K562 (cell line): ENCODE measurements around the gene FNDC1. TPM values are rescaled to one million over a fixed set of nuclear protein-coding genes. Genes with fewer than 3 reads are reported as not detected.

Experiments used
- ATAC-seq: fragments of 200-7000 bp; cut with Tn5 transposase; 3 replicates; pipeline ENCODE4 v1.9.1; 2020; ENCODE audit warnings: moderate library complexity
- BruUV-seq: library from RNA; stranded (reverse); fragments of 400-500 nt; replicated peaks from 2 replicates; lab custom pipeline; 2021; lab: Mats Ljungman, UMichigan
- CTCF ChIA-PET: fragments of 300-600 bp; formaldehyde crosslinking; extraction: SDS; loops from one replicate; lab custom pipeline; 2021; ENCODE audit warnings: low intra/inter-chr PET ratio; lab: Yijun Ruan, JAX
- POLR2A ChIA-PET: fragments of 300-600, 350-650 bp; sonication (Branson Sonifier 250); formaldehyde crosslinking; extraction: SDS; loops from one replicate; lab custom pipeline; 2021; ENCODE audit warnings: antibody characterized with exemption, inconsistent platforms; lab: Yijun Ruan, JAX
- DNase-seq, 4 experiments: peaks; one replicate each; pipeline versions ENCODE4 v3.0.0 to v3.0.0-alpha.2; 2011 to 2018; ENCODE audit warnings: low spot score in 3 of 4, mixed read lengths in 3 of 4; ENCODE audit errors: extremely low read depth in 1 of 4
- FAIRE-seq: peaks from 2 replicates; lab custom pipeline; 2011; peaks lifted over from hg19 to GRCh38; lab: Jason Lieb, UNC
- H2AFZ ChIP-seq: 2 replicates; pipeline ENCODE4 v1.6.0; 2011; ENCODE audit warnings: low read depth, low read length, control low read depth, inconsistent platforms
- H3K27ac ChIP-seq: fragments of 200-600 bp; 3 replicates; pipeline ENCODE4 v1.8.0; 2011; ENCODE audit warnings: low read depth, mild to moderate bottlenecking, control low read depth, inconsistent platforms, low read length, moderate library complexity, mixed read lengths; ENCODE audit errors: extremely low read depth
- H3K27me3 ChIP-seq, 2 experiments: fragments of 300-600 bp in 1 of 2; 2 replicates in 1 of 2; 3 replicates in 1 of 2; pipeline versions ENCODE4 v1.6.0 to v1.8.0; 2011; ENCODE audit warnings: inconsistent platforms in 2 of 2, low read length in 2 of 2, mild to moderate bottlenecking in 1 of 2, mixed read lengths in 1 of 2, moderate library complexity in 1 of 2; ENCODE audit not compliant: control insufficient read depth in 2 of 2, insufficient read depth in 2 of 2
- H3K36me3 ChIP-seq: fragments of 300-600 bp; 3 replicates; pipeline ENCODE4 v1.8.0; 2011; ENCODE audit warnings: mild to moderate bottlenecking, low read length, inconsistent platforms; ENCODE audit not compliant: control insufficient read depth, insufficient read depth
- H3K4me1 ChIP-seq, 2 experiments: fragments of 200-600 bp in 1 of 2; replicated peaks in 1 of 2; 2 replicates in 1 of 2; 3 replicates in 1 of 2; pipeline versions ENCODE4 v1.5.1 to v1.8.0; 2011; ENCODE audit warnings: inconsistent platforms in 2 of 2, low read length in 2 of 2, mild to moderate bottlenecking in 1 of 2, mixed read lengths in 1 of 2, moderate library complexity in 1 of 2; ENCODE audit not compliant: control insufficient read depth in 2 of 2, insufficient read depth in 2 of 2
- H3K4me2 ChIP-seq: 2 replicates; pipeline ENCODE4 v1.6.1; 2011; ENCODE audit warnings: low read length, control low read depth, inconsistent platforms, mixed read lengths; ENCODE audit not compliant: insufficient read depth
- H3K4me3 ChIP-seq: fragments of 200-600 bp; sonication (generic), shearing (Covaris generic); 2 replicates; pipeline ENCODE4 v1.5.1; 2016; ENCODE audit warnings: control low read depth, inconsistent platforms
- H3K79me2 ChIP-seq: fragments of 200-600 bp; 3 replicates; pipeline ENCODE4 v1.8.0; 2011; ENCODE audit warnings: low read length, inconsistent platforms; ENCODE audit not compliant: control insufficient read depth, insufficient read depth
- H3K9ac ChIP-seq, 2 experiments: 2 replicates each; pipeline versions ENCODE4 v1.6.0 to v1.6.1; 2011; ENCODE audit warnings: low read depth in 2 of 2, low read length in 2 of 2, control low read depth in 1 of 2, inconsistent platforms in 1 of 2, mild to moderate bottlenecking in 1 of 2, mixed read lengths in 1 of 2; ENCODE audit not compliant: insufficient read depth in 1 of 2
- H3K9me1 ChIP-seq: one replicate; pipeline ENCODE4 v1.6.0; 2011; ENCODE audit warnings: inconsistent platforms, mild to moderate bottlenecking, low read length, moderate library complexity; ENCODE audit not compliant: control insufficient read depth, insufficient read depth
- H3K9me3 ChIP-seq: replicated peaks from 2 replicates; pipeline ENCODE4 v1.5.1; 2011; ENCODE audit warnings: low read depth, low read length, inconsistent platforms; ENCODE audit not compliant: control insufficient read depth, insufficient read depth
- H4K20me1 ChIP-seq: replicated peaks from 2 replicates; pipeline ENCODE4 v1.6.1; 2011; ENCODE audit warnings: low read length, inconsistent platforms, mixed read lengths; ENCODE audit not compliant: control insufficient read depth, insufficient read depth
- SMARCA5 ChIP-seq: fragments of 450-650 bp; IDR thresholded peaks from 2 replicates; pipeline ENCODE4 v1.6.1; 2016
- TAF1 ChIP-seq: IDR thresholded peaks from 2 replicates; pipeline ENCODE4 v1.6.1; 2011; ENCODE audit warnings: mild to moderate bottlenecking, low read length, moderate library complexity; ENCODE audit not compliant: insufficient read depth, control insufficient read depth, severe bottlenecking; ENCODE audit errors: extremely low read depth
- TARDBP ChIP-seq: fragments of 450-650 bp; IDR thresholded peaks from 2 replicates; pipeline ENCODE4 v1.6.1; 2016
- THAP12 ChIP-seq: fragments of 250-450 bp; sonication (Bioruptor Pico); IDR thresholded peaks from 2 replicates; pipeline ENCODE4 v1.9.0; 2021; ENCODE audit warnings: mild to moderate bottlenecking, inconsistent platforms
- ZFX ChIP-seq: sonication (generic); formaldehyde crosslinking; IDR thresholded peaks from 2 replicates; pipeline ENCODE4 v1.8.0; 2022; ENCODE audit warnings: mild to moderate bottlenecking, missing genetic modification reagents, moderate library complexity
- ZMIZ1 ChIP-seq, 2 experiments: fragments of 150-350 bp in 1 of 2; IDR thresholded peaks; 2 replicates each; pipeline ENCODE4 v1.6.1; 2012 to 2016; ENCODE audit warnings: low read depth in 2 of 2, low read length in 2 of 2, mild to moderate bottlenecking in 1 of 2, moderate library complexity in 1 of 2
- ZNF253 ChIP-seq: fragments of 250-450 bp; sonication (Bioruptor Pico); conservative IDR thresholded peaks from 2 replicates; pipeline ENCODE4 v1.6.1; 2021; ENCODE audit warnings: mild to moderate bottlenecking
- ZNF263 ChIP-seq: sonication (generic); formaldehyde crosslinking; IDR thresholded peaks from 2 replicates; pipeline ENCODE4 v1.8.0; 2022; ENCODE audit warnings: mild to moderate bottlenecking, missing genetic modification reagents, borderline replicate concordance
- ZNF449 ChIP-seq: fragments of 250-450 bp; sonication (Bioruptor Pico); IDR thresholded peaks from 2 replicates; pipeline ENCODE4 v1.8.0; 2022; ENCODE audit warnings: moderate library complexity, mild to moderate bottlenecking, inconsistent platforms
- WGBS: fragments of 100-300 bp; shearing (Covaris generic); methylation state at CpG from one replicate; pipeline ENCODE4 v1.1.6; 2016; ENCODE audit warnings: low coverage, mixed read lengths; ENCODE audit not compliant: insufficient coverage; ENCODE audit errors: missing lambda C conversion rate; 5-methylcytosine and 5-hydroxymethylcytosine counted together
- in situ Hi-C: fragments of 300-500 bp; cut with MboI; formaldehyde crosslinking; loops from 4 replicates; pipeline ENCODE4 v1.15.0; 2018; ENCODE audit warnings: inconsistent platforms, mixed read lengths
- intact Hi-C: fragments of 100-400 bp; cut with micrococcal nuclease; formaldehyde crosslinking; loops from 2 replicates; pipeline ENCODE4 v1.14.2; 2022
- polyA plus RNA-seq, 8 experiments: library from polyadenylated mRNA; depleted of rRNA in 4 of 8; stranded (reverse) in 5 of 8; unstranded in 3 of 8; fragments of >200 nt; fragmentation: Nextera tagmentation in 2 of 8; fragmentation: Illumina TruSeq in 1 of 8; extraction: Ambion mirVana in 2 of 8; extraction: Trizol in 1 of 8; gene quantifications; 2 replicates each; pipeline versions ENCODE4 v1.2.1 to v1.2.3, GENCODE V29; 2011 to 2014; ENCODE audit warnings: inconsistent platforms in 1 of 8, missing spikeins in 1 of 8
- total RNA-seq, 7 experiments: library from RNA; depleted of rRNA in 6 of 7; stranded (reverse); fragments of >200 nt in 6 of 7; fragmentation: Illumina TruSeq in 2 of 7; extraction: Trizol in 2 of 7; gene quantifications; 2 replicates each; pipeline versions ENCODE4 v1.2.1 to v1.2.3, GENCODE V29; 2011 to 2021; ENCODE audit warnings: low replicate concordance in 1 of 7

Gene FNDC1
- total and polyA plus RNA-seq, 9 of the 15 experiments (the other 6 are each of a cell fraction or from before 2014, with no cell fraction given) = not detected

- no peak for TF ChIP-seq THAP12 (CRISPR knock-in tag)
- no peak for TF ChIP-seq SMARCA5
- no peak for TF ChIP-seq ZNF263 (CRISPR knock-in tag)
- no peak for TF ChIP-seq ZNF253 (CRISPR knock-in tag)
- TF ChIP-seq TAF1 = no peak
- no peak for TF ChIP-seq TARDBP
Measured at GRCh38 chr6:159232106-159232645, 63.0 kb downstream of the FNDC1 start (continued).

GRCh38 chr6:159232751-159233150 lies 63.6 kb downstream of the FNDC1 start:
- 0% methylated on average over 19 of the region's 23 CpGs for WGBS
- no peaks in the 10 kb centered on the region for H3K9me1 ChIP-seq
- H3K9ac ChIP-seq = no peak overlapping the region
- BruUV-seq = no TSS peak
- no peaks in the 10 kb centered on the region for H3K9me3 ChIP-seq
- CTCF ChIA-PET = no interaction called here
- no peaks in the 10 kb centered on the region for H3K36me3 ChIP-seq
- DNase-seq (no peak), FAIRE-seq (no peak), ATAC-seq (no peak)
- intact Hi-C loops (no loop called here), in situ Hi-C loops (no loop called here)
- H3K27me3 ChIP-seq = peaks cover 36 to 49% of the 10 kb centered on the region in 2 experiments
- H3K4me3 ChIP-seq = no peak overlapping the region
- no peak for TF ChIP-seq ZNF449 (CRISPR knock-in tag)
- TF ChIP-seq ZFX (CRISPR knock-in tag) = no peak
- TF ChIP-seq ZMIZ1 (IDR thresholded peaks at IDR 0.05; ENCODE audit: low read depth in 2 of 2, low read length in 2 of 2) = no peak
- POLR2A ChIA-PET = interaction anchor here (0.6 to 1.6 kb wide), 2 partner anchors 12 to 20 kb away, joined by 4 read pairs; no protein-coding TSS in a partner anchor
- H2AFZ ChIP-seq = no peak overlapping the region
- H3K27ac ChIP-seq = no peak overlapping the region
- no peaks in the 10 kb centered on the region; the same call in 1 of the 2 replicates for H4K20me1 ChIP-seq
- H3K4me1 ChIP-seq = peaks cover 0 to 19% of the 10 kb centered on the region in 2 experiments; a peak in 1 of 5 replicates
- no peaks in the 10 kb centered on the region for H3K79me2 ChIP-seq
- no peak overlapping the region for H3K4me2 ChIP-seq
